Non-pigmented ciliary epithelial cell (primary cell): ENCODE results near the gene PLCG2.
"Not testable (repeated sequence)": the region's sequence is repeated elsewhere in the genome, so short reads cannot be mapped to it uniquely, and the experiment has no call there.

Source experiments
- DNase-seq: peaks from one replicate; pipeline ENCODE4 v3.0.0-alpha.2; 2010; ENCODE audit warnings: low read depth

The PLCG2 gene

GRCh38 chr16:81790277-81790676 lies 11.2 kb downstream of the PLCG2 start:
- DNase-seq = no peak

- no peak for DNase-seq
Observed at GRCh38 chr16:81790830-81791435, 11.8 kb downstream of the PLCG2 start.

- no peak for DNase-seq
Observed at GRCh38 chr16:81792828-81793227, 13.7 kb downstream of the PLCG2 start.

- no peak for DNase-seq
Observed at GRCh38 chr16:81795193-81795592, 16.1 kb downstream of the PLCG2 start.

GRCh38 chr16:81796035-81796434 lies 16.9 kb downstream of the PLCG2 start:
- no peak for DNase-seq

- DNase-seq = no peak
Observed at GRCh38 chr16:81796583-81797346, 17.7 kb downstream of the PLCG2 start.

- DNase-seq = no peak
Observed at GRCh38 chr16:81797443-81797842, 18.4 kb downstream of the PLCG2 start.

GRCh38 chr16:81798311-81799137 lies 19.4 kb downstream of the PLCG2 start:
- no peak for DNase-seq

GRCh38 chr16:81799138-81799504 lies 20.0 kb downstream of the PLCG2 start:
- no peak for DNase-seq

GRCh38 chr16:81801724-81802123 lies 22.6 kb downstream of the PLCG2 start:
- DNase-seq = not testable (repeated sequence)

- DNase-seq = no peak
Observed at GRCh38 chr16:81803332-81803731, 24.2 kb downstream of the PLCG2 start.

- DNase-seq = no peak
Observed at GRCh38 chr16:81804134-81804610, 25.1 kb downstream of the PLCG2 start.

GRCh38 chr16:81806696-81807095 lies 27.6 kb downstream of the PLCG2 start:
- DNase-seq = no peak

- DNase-seq = no peak
Observed at GRCh38 chr16:81807767-81808358, 28.8 kb downstream of the PLCG2 start.

- no peak for DNase-seq
Observed at GRCh38 chr16:81808933-81809480, 29.9 kb downstream of the PLCG2 start.

- no peak for DNase-seq
Observed at GRCh38 chr16:81809567-81809966, 30.5 kb downstream of the PLCG2 start.

GRCh38 chr16:81810361-81810760 lies 31.3 kb downstream of the PLCG2 start:
- DNase-seq = no peak

GRCh38 chr16:81810894-81811538 lies 31.9 kb downstream of the PLCG2 start:
- DNase-seq = no peak

GRCh38 chr16:81813648-81814047 lies 34.6 kb downstream of the PLCG2 start:
- DNase-seq = no peak

GRCh38 chr16:81814751-81815428 lies 35.8 kb downstream of the PLCG2 start:
- no peak for DNase-seq

GRCh38 chr16:81815429-81815766 lies 36.3 kb downstream of the PLCG2 start:
- DNase-seq = no peak
